Fibroblast of skin of abdomen (primary cell): ENCODE results near the gene ERCC4.

Source experiments
- DNase-seq: peaks from one replicate; pipeline ENCODE4 v3.0.0-alpha.2; 2013

ERCC4 gene

GRCh38 chr16:13950821-13951547, 31.0 kb downstream of the ERCC4 start:
- no peak for DNase-seq

GRCh38 chr16:13951611-13952010, 31.7 kb downstream of the ERCC4 start:
- no peak for DNase-seq

- no peak for DNase-seq
Observed at GRCh38 chr16:13953501-13953900, 33.5 kb downstream of the ERCC4 start.

GRCh38 chr16:13956635-13957196, 36.8 kb downstream of the ERCC4 start:
- no peak for DNase-seq

GRCh38 chr16:13957197-13958078, 37.5 kb downstream of the ERCC4 start:
- peak; percentile 98 for DNase-seq

- DNase-seq: no peak
Observed at GRCh38 chr16:13958474-13958873, 38.5 kb downstream of the ERCC4 start.

GRCh38 chr16:13959626-13960025, 39.7 kb downstream of the ERCC4 start:
- DNase-seq: no peak

GRCh38 chr16:13961099-13961811, 41.3 kb downstream of the ERCC4 start:
- peak; percentile 37 for DNase-seq

- DNase-seq: no peak
Observed at GRCh38 chr16:13962232-13962631, 42.3 kb downstream of the ERCC4 start.

GRCh38 chr16:13968835-13969234, 48.9 kb downstream of the ERCC4 start:
- DNase-seq: no peak

GRCh38 chr16:13969711-13970110, 49.8 kb downstream of the ERCC4 start:
- DNase-seq: no peak

- no peak for DNase-seq
Observed at GRCh38 chr16:13970708-13971422, 50.9 kb downstream of the ERCC4 start.

- no peak for DNase-seq
Observed at GRCh38 chr16:13973321-13974023, 53.5 kb downstream of the ERCC4 start.

GRCh38 chr16:13977177-13977576, 57.2 kb downstream of the ERCC4 start:
- no peak for DNase-seq

GRCh38 chr16:13982451-13982850, 62.5 kb downstream of the ERCC4 start:
- peak; percentile 68 for DNase-seq

GRCh38 chr16:13983625-13984024, 63.7 kb downstream of the ERCC4 start:
- no peak for DNase-seq

GRCh38 chr16:13984794-13985193, 64.8 kb downstream of the ERCC4 start:
- no peak for DNase-seq

GRCh38 chr16:13988038-13988437, 68.1 kb downstream of the ERCC4 start:
- DNase-seq: no peak

- DNase-seq: no peak
Observed at GRCh38 chr16:13992322-13992721, 72.4 kb downstream of the ERCC4 start.

- DNase-seq: no peak
Observed at GRCh38 chr16:13992976-13993375, 73.0 kb downstream of the ERCC4 start.
